Activated CD8-positive, alpha-beta memory T cell treated with anti-CD3 and anti-CD28 coated beads for 4 hours (primary cell): Measurements from ENCODE around the gene FBXO34.
A peak's percentile ranks its signal among the peaks of the same experiment; 100 is the strongest.

Experiments
- DNase-seq, 2 donors: peaks; one replicate each; pipeline ENCODE4 v3.0.0-alpha.2; 2020; ENCODE audit warnings: low read depth in 2 of 2

FBXO34 gene, protein sequence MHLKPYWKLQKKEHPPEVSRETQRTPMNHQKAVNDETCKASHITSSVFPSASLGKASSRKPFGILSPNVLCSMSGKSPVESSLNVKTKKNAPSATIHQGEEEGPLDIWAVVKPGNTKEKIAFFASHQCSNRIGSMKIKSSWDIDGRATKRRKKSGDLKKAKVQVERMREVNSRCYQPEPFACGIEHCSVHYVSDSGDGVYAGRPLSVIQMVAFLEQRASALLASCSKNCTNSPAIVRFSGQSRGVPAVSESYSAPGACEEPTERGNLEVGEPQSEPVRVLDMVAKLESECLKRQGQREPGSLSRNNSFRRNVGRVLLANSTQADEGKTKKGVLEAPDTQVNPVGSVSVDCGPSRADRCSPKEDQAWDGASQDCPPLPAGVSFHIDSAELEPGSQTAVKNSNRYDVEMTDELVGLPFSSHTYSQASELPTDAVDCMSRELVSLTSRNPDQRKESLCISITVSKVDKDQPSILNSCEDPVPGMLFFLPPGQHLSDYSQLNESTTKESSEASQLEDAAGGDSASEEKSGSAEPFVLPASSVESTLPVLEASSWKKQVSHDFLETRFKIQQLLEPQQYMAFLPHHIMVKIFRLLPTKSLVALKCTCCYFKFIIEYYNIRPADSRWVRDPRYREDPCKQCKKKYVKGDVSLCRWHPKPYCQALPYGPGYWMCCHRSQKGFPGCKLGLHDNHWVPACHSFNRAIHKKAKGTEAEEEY

GRCh38 chr14:55270832-55271571 is at the start of gene FBXO34:
TSS of gene FBXO34 (plus strand) at chr14:55271421. CDS start at chr14:55350391, 78,970 bp downstream.
- peak; percentile 97 to 99 for DNase-seq

DNA sequence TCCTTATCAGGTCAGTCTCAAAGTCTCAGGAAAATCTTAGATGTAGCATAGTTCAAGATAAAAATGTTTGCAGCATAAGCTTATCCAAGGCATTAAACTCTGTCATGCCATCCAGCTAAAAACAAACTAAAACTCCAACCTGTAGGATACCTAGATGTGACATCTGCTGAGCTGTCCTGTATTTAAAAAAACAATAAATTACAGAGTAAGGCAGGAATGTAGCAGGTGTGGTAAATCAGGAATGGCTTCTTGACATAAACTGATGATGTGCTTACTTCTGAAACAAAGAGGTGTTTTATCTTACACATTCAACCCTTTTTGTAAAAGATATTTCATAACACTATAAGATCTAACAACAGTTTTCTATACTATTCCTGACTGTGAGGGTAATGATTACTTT is 49.3 kb upstream of the FBXO34 start:
- DNase-seq = no peak

GRCh38 chr14:55223364-55223763 is 47.9 kb upstream of the FBXO34 start:
- DNase-seq = no peak

DNA sequence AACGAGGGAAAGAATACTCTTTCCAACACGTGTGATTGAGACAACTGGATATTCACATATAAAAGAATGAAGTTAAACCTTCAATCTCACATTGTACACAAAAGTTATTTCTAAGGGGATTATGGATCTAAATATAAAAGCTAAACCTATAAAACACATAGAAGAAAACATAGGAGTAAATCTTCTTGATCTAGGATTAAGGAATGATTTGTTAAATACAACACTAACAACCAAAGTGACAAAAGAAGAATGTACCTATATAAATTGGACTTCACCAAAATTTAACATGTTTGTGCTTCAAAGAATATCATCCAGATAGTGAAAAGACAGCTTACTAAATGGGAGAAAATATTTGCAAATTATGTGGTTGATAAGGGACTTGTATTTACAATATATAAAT is 43.0 kb upstream of the FBXO34 start:
- DNase-seq = no peak

GRCh38 chr14:55233591-55233990 is 37.6 kb upstream of the FBXO34 start:
- DNase-seq = no peak

- DNase-seq = no peak
Measured at GRCh38 chr14:55238019-55238680, 33.1 kb upstream of the FBXO34 start.

GRCh38 chr14:55239320-55239719 is 31.9 kb upstream of the FBXO34 start:
- no peak for DNase-seq

DNA sequence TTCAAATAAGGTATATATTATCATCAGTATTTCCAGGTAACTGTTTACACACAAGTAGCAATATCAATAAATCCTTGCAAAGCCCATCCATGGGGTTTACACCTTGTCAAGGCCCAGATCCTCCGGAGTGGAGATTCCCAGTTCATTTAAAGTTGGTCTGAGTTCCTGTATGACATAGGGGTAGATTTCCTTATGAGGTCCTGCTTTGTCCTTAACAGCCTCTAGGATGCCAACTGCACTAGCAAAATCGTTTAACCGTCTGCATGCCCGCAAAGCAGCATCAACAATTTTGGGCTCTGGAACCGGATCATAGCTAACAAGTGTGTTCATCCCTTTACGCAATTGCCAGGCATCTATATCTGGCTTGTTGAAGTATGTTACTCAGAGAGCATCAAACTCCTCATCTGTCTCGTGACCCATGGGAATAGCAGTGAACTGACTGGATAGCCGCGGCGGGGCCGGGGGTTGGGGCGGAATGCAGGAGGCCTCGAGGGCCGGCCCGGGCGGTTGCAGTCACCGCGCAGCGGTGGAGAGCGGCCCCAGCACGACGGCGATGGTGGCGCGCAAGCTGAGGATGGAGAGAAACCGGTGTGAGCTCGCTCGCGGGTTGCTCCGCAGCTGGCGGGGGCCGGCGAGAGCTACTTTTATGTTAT is 30.6 kb upstream of the FBXO34 start:
- no peak for DNase-seq

DNA sequence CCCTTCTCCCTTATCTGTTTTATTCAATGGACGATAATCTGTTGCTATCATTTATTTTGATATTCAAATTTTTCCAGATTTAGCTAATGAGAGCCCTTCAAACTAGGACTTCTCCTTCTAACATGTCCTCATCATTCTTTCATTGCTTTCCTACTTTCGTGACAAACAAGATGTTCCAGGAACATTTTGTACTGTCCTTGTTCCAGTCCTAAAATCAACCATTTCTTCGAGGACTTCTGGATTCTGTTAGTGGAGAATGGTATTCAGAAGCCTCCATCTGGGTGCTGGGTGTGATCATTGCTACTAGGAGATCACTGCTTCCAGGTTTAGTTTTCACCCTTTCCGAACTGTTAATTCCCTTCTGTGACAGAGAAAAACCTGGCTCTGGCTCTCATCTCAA is 29.5 kb upstream of the FBXO34 start:
- DNase-seq = no peak

DNA sequence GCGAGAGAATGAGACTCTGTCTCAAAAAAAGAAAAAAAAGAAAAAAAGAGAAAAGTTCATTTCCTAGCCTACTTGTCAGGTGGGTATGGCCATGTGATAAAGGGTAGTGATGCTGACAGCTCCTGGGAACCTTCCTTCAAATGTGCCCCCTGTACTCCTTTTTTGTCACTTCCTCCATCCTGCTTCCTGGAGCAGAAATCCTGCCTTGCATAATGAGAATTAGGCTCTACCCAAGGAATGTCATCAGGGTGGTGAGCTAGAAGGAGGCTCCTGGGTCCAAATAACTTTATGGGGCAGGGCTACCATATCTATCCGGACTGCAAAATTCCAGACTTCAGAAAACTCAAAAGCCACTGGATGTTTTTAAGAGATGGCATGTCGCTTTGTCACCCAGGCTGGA is 27.8 kb upstream of the FBXO34 start:
- DNase-seq = no peak

DNA sequence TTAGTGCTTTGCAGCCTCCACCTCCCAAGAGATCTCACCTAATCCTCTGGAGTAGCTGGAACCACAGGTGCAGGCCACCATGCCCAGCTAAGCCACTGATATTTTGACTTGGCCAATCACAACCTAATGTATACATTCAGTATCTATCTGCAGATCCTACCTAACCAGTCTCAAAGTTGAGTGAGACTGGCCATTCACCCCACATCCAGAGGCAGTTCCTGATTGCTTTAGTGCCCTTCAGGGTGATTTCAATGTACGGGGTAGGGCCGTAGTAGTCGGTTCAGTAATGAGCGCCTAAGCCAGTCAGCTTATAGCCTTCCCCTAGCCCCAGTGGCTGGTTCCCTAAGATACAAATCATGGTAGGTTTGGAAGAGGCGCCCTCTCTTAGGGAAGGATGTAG is 27.4 kb upstream of the FBXO34 start:
- DNase-seq = no peak

DNA sequence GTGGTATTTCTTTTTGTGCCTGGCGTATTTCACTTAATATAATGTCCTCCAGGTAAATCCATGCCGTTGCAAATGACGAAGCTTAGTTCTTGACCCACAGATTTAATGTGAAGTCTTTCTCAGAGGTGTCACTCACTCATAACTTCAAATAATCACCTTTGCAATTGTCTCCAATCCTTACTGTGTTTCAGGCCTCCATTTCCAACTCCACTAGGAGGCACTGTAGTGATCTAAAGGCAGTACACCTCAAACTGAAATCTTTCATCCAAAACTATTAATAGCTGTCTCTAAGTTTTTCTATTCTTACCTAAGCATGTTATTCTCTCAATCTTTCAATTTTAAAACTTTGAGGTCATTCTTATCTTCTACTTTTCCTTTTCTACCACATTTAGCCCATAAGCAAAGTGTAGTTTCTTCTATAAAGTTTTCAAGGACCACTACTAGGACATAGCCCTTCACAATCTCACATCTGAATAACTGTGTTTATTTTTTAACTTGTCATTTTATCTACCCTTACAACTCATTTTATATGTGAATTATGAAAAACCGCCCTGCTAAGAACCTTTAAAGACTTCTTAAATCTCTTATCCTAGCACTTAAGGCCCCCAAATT is 25.5 kb upstream of the FBXO34 start:
- peak in 1 of 2 donors; percentile 6 for DNase-seq

GRCh38 chr14:55248411-55248810 is 22.8 kb upstream of the FBXO34 start:
- DNase-seq = no peak

GRCh38 chr14:55249423-55249822 is 21.8 kb upstream of the FBXO34 start:
- no peak for DNase-seq

DNA sequence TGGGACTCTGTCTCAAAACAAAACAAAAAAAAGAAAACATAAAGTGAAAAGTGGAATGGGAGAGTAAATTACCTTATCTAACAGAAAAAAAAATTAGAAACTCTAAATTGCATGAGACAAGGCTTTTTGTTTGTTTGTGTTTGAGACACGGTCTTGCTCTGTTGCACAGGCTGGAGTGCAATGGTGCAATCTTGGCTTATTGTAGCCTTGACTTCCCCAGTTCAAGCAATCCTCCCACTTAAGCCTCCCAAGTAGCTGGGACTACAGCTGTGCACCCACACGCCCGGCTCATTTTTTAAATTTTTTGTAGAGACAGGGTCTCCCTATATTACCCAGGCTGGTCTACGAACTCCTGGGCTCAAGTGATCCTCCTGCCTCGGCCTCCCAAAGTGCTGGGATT is 17.9 kb upstream of the FBXO34 start:
- DNase-seq = no peak

GRCh38 chr14:55254581-55254980 is 16.6 kb upstream of the FBXO34 start:
- DNase-seq = no peak

DNA sequence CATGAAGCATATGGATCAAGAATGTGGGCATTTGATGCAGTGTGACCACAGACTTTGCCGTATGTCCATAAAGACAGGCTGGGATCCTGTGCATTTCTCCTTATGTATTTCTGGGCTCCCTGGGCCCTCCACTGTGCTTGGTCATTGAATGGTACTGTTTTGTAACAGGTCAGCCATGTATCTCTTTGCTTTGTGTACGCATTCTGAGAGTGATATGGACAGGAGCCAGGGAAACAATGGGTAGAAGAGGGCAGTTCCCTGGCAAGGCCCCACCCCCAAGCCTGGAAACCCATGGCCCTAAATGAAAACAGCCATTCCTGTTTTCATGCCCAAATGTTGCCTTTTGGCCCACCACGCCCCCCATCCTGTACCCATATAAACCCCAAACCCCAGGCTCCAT is 15.2 kb upstream of the FBXO34 start:
- no peak for DNase-seq

DNA sequence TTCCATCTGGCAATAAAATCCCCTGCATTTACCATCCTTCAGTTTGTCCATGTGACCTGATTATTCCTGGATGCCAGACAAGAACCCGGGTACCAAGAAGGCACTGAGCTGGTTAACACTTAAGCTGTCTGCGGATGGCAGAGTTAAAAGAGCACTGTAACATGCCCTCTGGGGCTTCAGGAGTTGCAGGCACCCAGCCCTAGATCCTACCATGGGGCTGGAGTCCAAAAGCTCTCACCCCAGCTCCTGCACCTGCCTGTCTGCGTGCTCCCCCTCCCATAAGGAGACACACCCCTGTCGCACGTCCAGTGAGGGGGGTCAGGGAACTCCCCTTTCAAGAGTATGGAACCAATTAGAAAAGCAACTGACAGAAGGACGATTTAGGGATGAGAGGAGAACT is 14.6 kb upstream of the FBXO34 start:
- no peak for DNase-seq

DNA sequence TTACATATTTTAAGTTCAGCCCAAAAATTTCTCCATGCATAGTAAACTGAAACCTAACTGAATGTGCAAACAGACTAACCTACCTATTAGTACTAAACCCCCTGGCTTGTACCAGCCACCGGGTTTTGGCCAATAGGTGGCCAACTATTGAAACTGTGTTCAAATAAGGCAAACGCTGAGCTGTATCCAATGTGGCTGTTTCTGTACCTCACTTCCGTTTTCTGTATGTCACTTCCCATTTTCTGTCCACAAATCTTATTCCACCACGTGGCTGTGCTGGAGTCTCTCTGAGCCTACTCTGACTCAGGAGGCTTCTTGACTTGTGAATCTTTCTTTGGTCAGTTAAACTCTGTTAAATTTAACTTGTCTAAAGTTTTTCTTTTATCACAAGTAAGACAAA is 6.0 kb upstream of the FBXO34 start:
- no peak for DNase-seq

DNA sequence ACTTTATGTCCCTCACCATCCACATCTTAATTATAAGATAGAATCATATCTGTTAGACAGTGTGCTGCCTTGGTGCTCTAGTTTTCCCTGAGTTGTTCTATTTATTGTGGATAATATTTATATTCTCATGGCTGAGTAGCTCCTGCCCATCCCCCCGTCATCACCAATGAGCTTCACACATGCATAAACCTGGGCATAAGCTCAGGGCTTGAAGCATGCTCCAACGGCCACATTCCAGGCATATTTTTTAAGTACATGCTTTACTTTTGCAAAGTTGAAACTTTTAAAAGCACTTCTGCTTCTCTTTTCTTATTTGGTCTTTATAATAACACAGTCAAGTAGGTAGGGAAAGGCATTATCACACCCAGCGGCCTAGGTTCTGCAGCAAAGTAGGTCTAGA is 3.4 kb upstream of the FBXO34 start:
- no peak for DNase-seq
